ENCODE measurements around the gene IFRD2.

- TF ChIP-seq ZFX (IDR thresholded peaks at IDR 0.05; ENCODE audit: borderline replicate concordance), result no peak
- TF ChIP-seq, protein P1, sequence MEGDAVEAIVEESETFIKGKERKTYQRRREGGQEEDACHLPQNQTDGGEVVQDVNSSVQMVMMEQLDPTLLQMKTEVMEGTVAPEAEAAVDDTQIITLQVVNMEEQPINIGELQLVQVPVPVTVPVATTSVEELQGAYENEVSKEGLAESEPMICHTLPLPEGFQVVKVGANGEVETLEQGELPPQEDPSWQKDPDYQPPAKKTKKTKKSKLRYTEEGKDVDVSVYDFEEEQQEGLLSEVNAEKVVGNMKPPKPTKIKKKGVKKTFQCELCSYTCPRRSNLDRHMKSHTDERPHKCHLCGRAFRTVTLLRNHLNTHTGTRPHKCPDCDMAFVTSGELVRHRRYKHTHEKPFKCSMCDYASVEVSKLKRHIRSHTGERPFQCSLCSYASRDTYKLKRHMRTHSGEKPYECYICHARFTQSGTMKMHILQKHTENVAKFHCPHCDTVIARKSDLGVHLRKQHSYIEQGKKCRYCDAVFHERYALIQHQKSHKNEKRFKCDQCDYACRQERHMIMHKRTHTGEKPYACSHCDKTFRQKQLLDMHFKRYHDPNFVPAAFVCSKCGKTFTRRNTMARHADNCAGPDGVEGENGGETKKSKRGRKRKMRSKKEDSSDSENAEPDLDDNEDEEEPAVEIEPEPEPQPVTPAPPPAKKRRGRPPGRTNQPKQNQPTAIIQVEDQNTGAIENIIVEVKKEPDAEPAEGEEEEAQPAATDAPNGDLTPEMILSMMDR (IDR thresholded peaks at IDR 0.05), result no peak
Observed at GRCh38 chr3:50302095-50303012, 10.1 kb upstream of the IFRD2 start.

All from 22Rv1 (cell line).